H1 (cell line): ENCODE results near the gene IGF1. TPM values are rescaled to one million over a fixed set of nuclear protein-coding genes. Genes with fewer than 3 reads are reported as not detected.

Source experiments
- CHD7 ChIP-seq: fragments of 300-600 bp; sonication (generic); IDR thresholded peaks from 2 replicates; pipeline ENCODE4 v1.7.1; 2012; ENCODE audit warnings: low read length, moderate library complexity, mild to moderate bottlenecking, inconsistent platforms; ENCODE audit not compliant: insufficient replicate concordance
- NRF1 ChIP-seq: IDR thresholded peaks from 2 replicates; pipeline ENCODE4 v1.6.1; 2011; ENCODE audit warnings: mild to moderate bottlenecking, low read depth, low read length, improper control_type of control experiment
- polyA plus RNA-seq, 7 experiments: library from polyadenylated mRNA; depleted of rRNA in 3 of 7; stranded (reverse) in 5 of 7; unstranded in 2 of 7; fragments of >200 nt in 5 of 7; fragments of 200-250 nt in 2 of 7; gene quantifications; 1 replicate in 5 of 7; 2 replicates in 1 of 7; 4 replicates in 1 of 7; pipeline versions ENCODE4 v1.2.1 to v1.2.3, GENCODE V29; 2011 to 2013; ENCODE audit warnings: missing spikeins in 2 of 7, mixed read lengths in 2 of 7
- total RNA-seq: library from RNA; stranded (reverse); fragmentation: NEBNext Ultra II Directional; extraction: Animal tissue kit (Norgen Biotek cat#: 25700); gene quantifications from 2 replicates; pipeline ENCODE4 v1.2.1, GENCODE V29; 2021

IGF1 gene
- total and polyA plus RNA-seq, 2 of the 8 experiments (the other 6 are each of a cell fraction or from before 2014, with no cell fraction given) = not detected

DNA sequence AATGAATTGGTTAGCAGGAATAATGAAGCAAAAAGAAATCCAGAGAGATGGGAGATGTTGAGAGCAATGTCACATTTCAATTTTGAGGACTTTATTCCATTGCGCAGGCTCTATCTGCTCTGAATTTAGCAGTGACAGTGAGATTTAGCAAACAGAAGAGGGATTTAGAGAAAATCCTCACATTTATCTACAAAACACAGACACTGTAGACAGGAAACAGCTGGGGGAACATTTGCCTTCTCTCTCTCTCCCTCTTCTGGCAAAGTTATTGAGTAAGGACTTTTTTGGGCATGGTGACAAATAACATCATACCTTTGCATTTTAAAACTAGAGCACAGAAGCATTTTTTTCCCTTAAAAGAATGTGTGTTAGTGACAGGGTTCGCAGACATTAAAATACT lies at the start of gene IGF1 (continued):
- no peak for TF ChIP-seq CHD7
- TF ChIP-seq NRF1 = no peak
- TF ChIP-seq, all 59 proteins: peak for 1
